ENCODE measurements around the gene MYBPC1.

DNA sequence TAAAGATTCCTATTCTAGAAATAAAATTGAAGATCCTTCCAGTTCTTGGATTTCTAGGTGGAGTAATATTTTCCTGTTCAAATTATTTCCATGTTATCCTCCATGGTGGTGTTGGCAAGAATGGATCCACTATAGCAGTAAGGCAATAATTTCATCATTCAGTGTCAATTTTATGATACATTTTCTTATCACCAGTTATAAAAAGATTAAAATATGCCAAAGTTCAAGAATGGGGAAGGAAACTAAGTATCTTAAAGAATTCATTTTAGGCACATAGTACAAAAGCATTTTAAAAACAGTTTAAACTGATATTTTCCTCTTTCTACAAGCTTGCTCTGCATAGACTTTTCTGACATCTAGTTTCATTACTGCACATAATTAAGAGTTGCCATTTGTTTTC lies 125.3 kb downstream of the MYBPC1 start:
- TF ChIP-seq POLR2A (IDR thresholded peaks at IDR 0.05; ENCODE audit: low read length), result no peak
- no peak for TF ChIP-seq GATA1 (IDR thresholded peaks at IDR 0.05; ENCODE audit: low read depth, low read length)

Data from erythroblast (primary cell).